C4-2B (cell line): ENCODE data around the gene PLIN5.

Source experiments
- ZFX ChIP-seq: fragments of 450-650 bp; IDR thresholded peaks from 2 replicates; pipeline ENCODE4 v1.6.1; 2017
- TF ChIP-seq, protein P1 (sequence below): fragments of 450-650 bp; conservative IDR thresholded peaks from 2 replicates; pipeline ENCODE4 v1.5.1; 2017; ENCODE audit warnings: mild to moderate bottlenecking

- TF ChIP-seq, protein P1, sequence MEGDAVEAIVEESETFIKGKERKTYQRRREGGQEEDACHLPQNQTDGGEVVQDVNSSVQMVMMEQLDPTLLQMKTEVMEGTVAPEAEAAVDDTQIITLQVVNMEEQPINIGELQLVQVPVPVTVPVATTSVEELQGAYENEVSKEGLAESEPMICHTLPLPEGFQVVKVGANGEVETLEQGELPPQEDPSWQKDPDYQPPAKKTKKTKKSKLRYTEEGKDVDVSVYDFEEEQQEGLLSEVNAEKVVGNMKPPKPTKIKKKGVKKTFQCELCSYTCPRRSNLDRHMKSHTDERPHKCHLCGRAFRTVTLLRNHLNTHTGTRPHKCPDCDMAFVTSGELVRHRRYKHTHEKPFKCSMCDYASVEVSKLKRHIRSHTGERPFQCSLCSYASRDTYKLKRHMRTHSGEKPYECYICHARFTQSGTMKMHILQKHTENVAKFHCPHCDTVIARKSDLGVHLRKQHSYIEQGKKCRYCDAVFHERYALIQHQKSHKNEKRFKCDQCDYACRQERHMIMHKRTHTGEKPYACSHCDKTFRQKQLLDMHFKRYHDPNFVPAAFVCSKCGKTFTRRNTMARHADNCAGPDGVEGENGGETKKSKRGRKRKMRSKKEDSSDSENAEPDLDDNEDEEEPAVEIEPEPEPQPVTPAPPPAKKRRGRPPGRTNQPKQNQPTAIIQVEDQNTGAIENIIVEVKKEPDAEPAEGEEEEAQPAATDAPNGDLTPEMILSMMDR: no peak
- TF ChIP-seq ZFX: no peak
Measured at GRCh38 chr19:4474514-4475022, 60.5 kb downstream of the PLIN5 start.
